AG04450 (cell line): Measurements from ENCODE around the gene ARHGAP23. TPM values are rescaled to one million over a fixed set of nuclear protein-coding genes. Genes with fewer than 3 reads are reported as not detected.

Experiments
- CTCF ChIA-PET: fragments of 300-600, 350-600 bp; formaldehyde crosslinking; extraction: SDS; loops from one replicate; lab custom pipeline; 2022; ENCODE audit warnings: antibody characterized with exemption, inconsistent platforms; lab: Charles Lee
- POLR2A ChIA-PET: fragments of 350-600 bp; formaldehyde crosslinking; extraction: SDS; loops from one replicate; lab custom pipeline; 2021; ENCODE audit warnings: antibody characterized with exemption, inconsistent platforms; lab: Yijun Ruan, JAX
- DNase-seq: peaks from one replicate; pipeline ENCODE4 v3.0.0-alpha.2; 2011; ENCODE audit warnings: low read depth, low spot score
- H3K27ac ChIP-seq: one replicate; pipeline ENCODE4 v1.5.1; 2012; ENCODE audit warnings: low read depth, low read length, control low read depth
- H3K27me3 ChIP-seq: one replicate; pipeline ENCODE4 v1.6.0; 2012; ENCODE audit warnings: low read length; ENCODE audit not compliant: control insufficient read depth, insufficient read depth
- H3K4me3 ChIP-seq: 2 replicates; pipeline ENCODE4 v1.5.1; 2011; ENCODE audit warnings: mild to moderate bottlenecking, low read depth, low read length, control low read depth
- H3K9me3 ChIP-seq: 2 replicates; pipeline ENCODE4 v1.5.1; 2012; ENCODE audit warnings: low read length; ENCODE audit not compliant: control insufficient read depth, insufficient read depth
- polyA plus RNA-seq: library from polyadenylated mRNA; depleted of rRNA; stranded (reverse); fragments of >200 nt; gene quantifications from 2 replicates; pipeline ENCODE4 v1.2.3, GENCODE V29; 2011
- TF ChIP-seq, protein P1 (sequence below): IDR thresholded peaks from 2 replicates; pipeline ENCODE4 v1.5.1; 2011; ENCODE audit warnings: low read depth, low read length, control low read depth, inconsistent platforms

The ARHGAP23 gene
- polyA plus RNA-seq, 1 experiment = 14.1 TPM

GRCh38 chr17:38558728-38559050, 130.4 kb downstream of the ARHGAP23 start:
- no peak overlapping the region for H3K27ac ChIP-seq
- TF ChIP-seq, protein P1, sequence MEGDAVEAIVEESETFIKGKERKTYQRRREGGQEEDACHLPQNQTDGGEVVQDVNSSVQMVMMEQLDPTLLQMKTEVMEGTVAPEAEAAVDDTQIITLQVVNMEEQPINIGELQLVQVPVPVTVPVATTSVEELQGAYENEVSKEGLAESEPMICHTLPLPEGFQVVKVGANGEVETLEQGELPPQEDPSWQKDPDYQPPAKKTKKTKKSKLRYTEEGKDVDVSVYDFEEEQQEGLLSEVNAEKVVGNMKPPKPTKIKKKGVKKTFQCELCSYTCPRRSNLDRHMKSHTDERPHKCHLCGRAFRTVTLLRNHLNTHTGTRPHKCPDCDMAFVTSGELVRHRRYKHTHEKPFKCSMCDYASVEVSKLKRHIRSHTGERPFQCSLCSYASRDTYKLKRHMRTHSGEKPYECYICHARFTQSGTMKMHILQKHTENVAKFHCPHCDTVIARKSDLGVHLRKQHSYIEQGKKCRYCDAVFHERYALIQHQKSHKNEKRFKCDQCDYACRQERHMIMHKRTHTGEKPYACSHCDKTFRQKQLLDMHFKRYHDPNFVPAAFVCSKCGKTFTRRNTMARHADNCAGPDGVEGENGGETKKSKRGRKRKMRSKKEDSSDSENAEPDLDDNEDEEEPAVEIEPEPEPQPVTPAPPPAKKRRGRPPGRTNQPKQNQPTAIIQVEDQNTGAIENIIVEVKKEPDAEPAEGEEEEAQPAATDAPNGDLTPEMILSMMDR = no peak
- peak overlapping the region; percentile 52; the same call in 1 of the 2 replicates for H3K4me3 ChIP-seq
- peaks cover 72% of the 10 kb centered on the region for H3K27me3 ChIP-seq
- no peak for DNase-seq
- H3K9me3 ChIP-seq = peaks cover 3% of the 10 kb centered on the region; the same call in 1 of the 2 replicates
- ChIA-PET CTCF (interaction anchor here (0.8 to 2.9 kb wide), 37 partner anchors 8 to 209 kb away, joined by 3 to 77 read pairs (median 6); no protein-coding TSS in a partner anchor), POLR2A (interaction anchor here (1.1 kb wide), 1 partner anchor 176 kb away, joined by 10 read pairs; no protein-coding TSS in a partner anchor)

DNA sequence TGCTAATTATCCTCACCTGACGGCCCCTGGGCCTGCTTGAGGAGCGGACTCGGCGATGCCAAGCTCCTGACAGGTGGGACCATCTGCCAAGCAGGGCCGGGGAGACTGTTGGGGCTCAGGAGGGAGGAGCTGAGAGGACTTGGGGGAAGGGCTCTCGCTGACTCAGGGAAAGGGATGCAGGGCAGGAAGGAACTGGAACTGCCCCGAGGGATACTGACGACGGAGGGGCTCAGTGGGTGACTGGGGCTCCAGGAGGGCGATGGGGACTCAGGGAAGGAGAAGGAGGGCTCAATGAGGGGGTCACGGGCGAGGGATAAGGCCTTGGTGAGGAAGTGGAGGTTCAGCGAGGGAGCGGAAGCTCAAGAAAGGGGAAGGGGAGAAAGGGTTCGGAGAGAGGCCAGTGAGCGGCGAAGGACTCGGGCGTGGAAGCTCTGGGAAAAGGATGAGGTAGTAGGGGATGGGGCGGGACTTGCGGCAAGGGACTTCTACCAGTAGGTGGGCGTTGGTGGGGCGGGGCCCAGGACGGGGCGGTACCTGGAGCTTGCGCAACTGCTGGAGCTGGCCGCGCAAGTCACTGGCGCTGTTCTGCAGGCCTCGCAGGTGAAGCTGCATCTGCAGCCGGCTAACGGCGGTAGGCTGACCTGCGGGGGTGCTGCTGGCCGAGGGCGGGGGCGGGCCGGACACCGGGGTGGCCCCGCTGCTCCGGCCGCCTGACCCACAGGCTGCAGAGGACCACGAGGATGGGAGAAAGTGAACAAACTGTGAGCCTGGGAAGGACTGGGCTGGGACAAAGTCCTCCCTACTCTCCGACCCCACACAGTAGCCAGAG, 131.0 kb downstream of the ARHGAP23 start:
- Histone ChIP-seq H3K4me3 (no peak overlapping the region), H3K27ac (no peak overlapping the region), H3K9me3 (peaks cover 3% of the 10 kb centered on the region; the same call in 1 of the 2 replicates), H3K27me3 (peaks cover 75% of the 10 kb centered on the region)
- POLR2A ChIA-PET = no interaction called here
- TF ChIP-seq, protein P1 = no peak
- DNase-seq = no peak
- CTCF ChIA-PET = interaction anchor here (1.0 to 2.9 kb wide), 15 partner anchors 8 to 209 kb away, joined by 3 to 77 read pairs (median 13); no protein-coding TSS in a partner anchor

DNA sequence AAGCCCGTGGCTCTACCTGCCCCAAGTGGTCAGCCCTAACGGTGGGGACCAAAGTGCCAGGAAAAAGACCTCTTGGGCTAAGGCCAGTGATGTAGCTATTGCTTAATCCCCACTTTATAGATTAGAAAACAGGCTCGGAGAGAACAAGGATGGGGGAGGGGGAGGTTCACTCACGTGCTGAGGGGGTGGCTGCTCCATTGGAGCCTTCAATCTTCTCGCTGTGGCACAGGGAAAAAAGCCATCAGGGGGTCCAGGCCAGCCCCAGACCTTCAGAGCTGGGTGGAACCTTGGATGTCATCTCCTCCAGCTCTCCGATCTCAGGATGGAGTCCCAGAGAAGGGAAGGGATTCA, 131.6 kb downstream of the ARHGAP23 start:
- TF ChIP-seq, protein P1 = no peak
- Histone ChIP-seq H3K27me3 (peaks cover 77% of the 10 kb centered on the region), H3K4me3 (no peak overlapping the region), H3K27ac (no peak overlapping the region), H3K9me3 (peaks cover 3% of the 10 kb centered on the region; the same call in 1 of the 2 replicates)
- ChIA-PET CTCF (interaction anchor here (2.8 to 2.9 kb wide), 3 partner anchors 11 to 108 kb away, joined by 38 to 77 read pairs (median 49); no protein-coding TSS in a partner anchor), POLR2A (no interaction called here)
- no peak for DNase-seq

- H3K9me3 ChIP-seq = peaks cover 3% of the 10 kb centered on the region; the same call in 1 of the 2 replicates
- no peak overlapping the region for H3K4me3 ChIP-seq
- peaks cover 81% of the 10 kb centered on the region for H3K27me3 ChIP-seq
- POLR2A ChIA-PET = interaction anchor here (0.6 kb wide), 1 partner anchor 14 kb away, joined by 3 read pairs; no protein-coding TSS in a partner anchor
- DNase-seq = no peak
- no peak overlapping the region for H3K27ac ChIP-seq
- TF ChIP-seq, protein P1 = no peak
- CTCF ChIA-PET = interaction anchor here (0.7 to 2.9 kb wide), 2 partner anchors 12 to 23 kb away, joined by 3 to 38 read pairs; no protein-coding TSS in a partner anchor
Measured at GRCh38 chr17:38560503-38561318, 132.4 kb downstream of the ARHGAP23 start.
